Ovary (tissue), 3 donors: Measurements from ENCODE around the gene ING4.

Experiments used
- CTCF ChIP-seq, 3 donors: fragments of 450-650 bp in 2 of 3; fragments of 200-600 bp in 1 of 3; IDR thresholded peaks; one replicate each; pipeline versions ENCODE4 v1.5.1 to v1.8.0; 2016 to 2022; ENCODE audit warnings: antibody characterized with exemption in 3 of 3, mild to moderate bottlenecking in 1 of 3
- POLR2A ChIP-seq: fragments of 450-650 bp; IDR thresholded peaks from one replicate; pipeline ENCODE4 v1.6.1; 2017; ENCODE audit warnings: antibody characterized with exemption, mild to moderate bottlenecking, moderate library complexity
- donor health status: DM: no; HTN: no; CAD: no.

GRCh38 chr12:6662906-6663742 is at the start of gene ING4:
- TF ChIP-seq CTCF (IDR thresholded peaks at IDR 0.05) (peak in 1 of 3 donors; percentile 7), POLR2A (peak; percentile 33)
